ENCODE measurements around the gene MRPL49.
"Not testable (repeated sequence)": the region's sequence is repeated elsewhere in the genome, so short reads cannot be mapped to it uniquely, and the experiment has no call there.

MRPL49 gene

GRCh38 chr11:65134952-65135632 is 13.0 kb downstream of the MRPL49 start:
- peak; percentile 93 for DNase-seq

GRCh38 chr11:65135633-65136145 is 13.6 kb downstream of the MRPL49 start:
- DNase-seq: no peak

DNA sequence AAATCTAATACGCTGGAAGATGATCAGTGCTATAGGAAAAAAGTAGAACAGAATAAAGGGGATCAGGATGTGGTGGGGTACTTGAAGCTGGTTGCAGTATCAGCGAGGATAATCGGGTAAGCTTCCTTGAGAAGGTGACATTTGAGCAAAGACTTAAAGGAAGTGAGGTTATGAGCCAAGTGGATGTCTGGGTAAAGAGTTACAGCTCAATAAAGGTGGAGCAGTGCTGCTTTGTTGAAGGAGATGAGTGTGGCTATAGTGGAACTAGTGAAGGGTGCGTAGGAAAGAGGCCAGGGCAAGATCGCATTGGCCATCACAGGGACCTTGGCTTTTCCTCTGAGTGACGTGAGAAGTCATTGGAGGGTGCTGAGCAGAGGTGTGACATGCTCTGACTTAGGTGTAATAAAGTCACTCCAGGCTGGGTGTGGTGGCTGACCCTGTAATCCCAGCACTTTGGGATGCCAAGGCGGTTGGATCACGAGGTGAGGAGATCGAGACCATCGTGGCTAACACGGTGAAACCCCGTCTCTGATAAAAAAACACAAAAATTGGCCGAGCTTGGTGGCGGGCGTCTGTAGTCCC is 14.5 kb downstream of the MRPL49 start:
- no peak for DNase-seq

DNA sequence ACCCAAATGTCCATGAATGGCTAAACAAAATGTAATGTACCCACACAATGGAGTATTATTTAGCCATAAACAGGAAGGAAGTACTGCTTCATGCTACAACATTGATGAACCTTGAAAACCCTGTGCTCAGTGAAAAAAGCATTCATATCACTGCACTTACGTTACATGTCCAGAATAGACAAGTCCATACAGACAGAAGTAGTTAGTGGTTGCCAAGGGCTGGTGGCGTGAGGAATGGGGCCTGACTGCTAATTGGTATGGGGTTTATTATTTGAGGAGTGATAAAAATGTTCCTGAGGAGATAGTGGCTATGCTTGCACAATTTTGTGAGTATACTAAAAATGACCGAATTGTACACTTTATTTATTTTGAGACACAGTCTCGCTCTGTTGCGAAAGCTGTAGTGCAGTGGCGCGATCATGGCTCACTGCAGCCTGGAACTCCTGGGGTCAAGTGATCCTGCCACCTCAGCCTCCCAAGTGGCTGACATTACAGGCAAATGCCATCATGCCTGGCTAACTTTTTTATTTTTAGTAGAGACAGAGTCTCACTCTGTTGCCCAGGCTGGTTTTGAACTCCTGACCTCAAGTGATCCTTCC is 19.9 kb downstream of the MRPL49 start:
- no peak for DNase-seq

DNA sequence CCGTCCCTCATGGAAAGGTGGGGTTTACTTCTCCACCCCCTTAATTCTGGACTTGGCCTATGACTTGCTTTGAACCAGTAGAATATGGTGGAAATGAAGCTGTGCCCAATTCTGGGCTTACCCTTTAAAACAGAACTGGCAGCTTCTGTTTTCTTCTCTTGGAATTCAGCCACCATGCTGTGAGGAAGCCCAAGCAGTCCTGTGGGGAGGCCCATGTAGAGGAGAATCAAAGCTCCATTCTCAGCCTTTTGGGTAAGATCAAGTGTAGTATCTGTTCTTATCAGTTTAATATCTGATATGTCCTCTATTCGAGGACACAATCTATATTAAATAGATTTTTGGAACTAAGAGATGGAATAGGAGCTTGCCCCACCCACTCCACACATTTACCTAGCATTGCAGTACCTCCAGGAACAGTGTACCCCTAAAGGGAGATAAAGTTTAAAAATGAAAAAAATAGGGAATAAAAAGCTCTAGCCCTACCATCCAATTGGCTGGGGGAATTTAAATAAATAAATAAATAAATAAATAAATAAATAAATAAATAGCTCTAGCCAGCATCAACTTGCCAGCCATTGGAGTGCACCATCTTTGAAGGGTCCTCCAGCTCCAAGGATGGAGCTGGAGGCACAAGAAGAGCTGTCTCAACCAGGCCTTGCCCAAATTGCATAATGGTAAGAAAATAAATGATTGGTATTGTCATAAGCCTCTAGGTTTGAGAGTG is 25.4 kb downstream of the MRPL49 start:
- DNase-seq: no peak

GRCh38 chr11:65148657-65149056 is 26.5 kb downstream of the MRPL49 start:
- peak; percentile 20 for DNase-seq

DNA sequence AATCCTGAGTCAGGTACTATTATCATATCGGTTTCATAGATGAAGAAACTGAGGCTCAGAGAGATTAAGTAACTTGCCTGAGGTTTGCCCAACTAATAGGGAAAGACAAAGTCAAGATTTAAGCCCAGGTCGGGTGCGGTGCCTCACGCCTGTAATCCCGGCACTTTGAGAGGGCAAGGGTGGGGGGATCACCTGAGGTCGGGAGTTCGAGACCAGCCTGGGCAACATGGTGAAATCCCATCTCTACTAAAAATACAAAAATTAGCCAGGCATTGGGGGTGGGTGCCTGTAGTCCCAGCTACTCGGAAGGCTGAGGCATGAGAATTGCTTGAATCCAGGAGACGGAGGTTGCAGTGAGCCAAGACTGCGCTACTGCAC is 28.0 kb downstream of the MRPL49 start:
- DNase-seq: not testable (repeated sequence)

GRCh38 chr11:65150509-65151299 is 28.6 kb downstream of the MRPL49 start:
- DNase-seq: peak; percentile 70

DNA sequence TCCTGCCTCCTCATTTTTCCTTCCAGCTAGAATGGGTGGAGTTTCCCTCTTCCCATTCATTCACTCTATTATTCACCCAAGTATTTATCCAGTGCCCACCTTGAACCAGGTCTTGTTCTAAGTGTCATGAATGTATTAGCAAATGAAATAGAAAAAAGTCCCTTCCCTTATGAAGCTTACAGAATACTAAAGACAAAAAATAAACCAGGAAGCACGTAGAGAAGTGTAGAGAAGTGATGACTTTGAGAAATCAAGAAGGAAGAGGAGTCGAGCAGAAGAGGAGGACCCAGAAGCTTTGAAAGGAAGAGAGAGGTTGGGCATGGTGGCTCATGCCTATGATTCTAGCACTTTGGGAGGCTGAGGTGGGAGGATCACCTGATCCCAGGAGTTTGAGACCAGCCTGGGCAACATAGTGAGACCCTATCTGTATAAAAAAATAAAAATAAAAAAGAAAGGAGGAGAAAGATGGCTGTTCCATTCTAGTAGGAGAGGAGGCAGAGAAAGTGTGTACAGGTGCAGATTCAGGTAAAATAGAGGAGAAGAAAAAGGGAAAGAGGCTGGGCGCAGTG is 29.3 kb downstream of the MRPL49 start:
- DNase-seq: no peak

- DNase-seq: no peak
These were observed 30.0 kb downstream of the MRPL49 start for GRCh38 chr11:65152122-65152521.

DNA sequence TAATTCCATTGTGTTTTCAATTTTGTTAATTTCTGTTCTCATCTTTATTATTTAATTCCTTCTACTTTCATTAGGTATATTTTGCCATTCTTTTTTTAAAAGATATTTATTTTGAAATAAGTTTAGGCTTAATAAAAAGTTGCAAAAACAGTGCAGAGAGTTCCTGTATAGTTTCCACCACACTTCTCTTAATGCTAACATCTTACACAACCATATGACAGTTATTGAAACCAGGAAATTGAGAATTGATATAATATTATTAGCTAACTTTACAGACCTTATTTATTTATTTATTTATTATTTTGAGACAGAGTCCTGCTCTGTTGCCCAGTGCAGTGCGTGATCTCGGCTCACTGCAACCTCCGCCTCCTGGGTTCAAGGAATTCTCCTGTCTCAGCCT is 34.1 kb downstream of the MRPL49 start:
- DNase-seq: no peak

DNA sequence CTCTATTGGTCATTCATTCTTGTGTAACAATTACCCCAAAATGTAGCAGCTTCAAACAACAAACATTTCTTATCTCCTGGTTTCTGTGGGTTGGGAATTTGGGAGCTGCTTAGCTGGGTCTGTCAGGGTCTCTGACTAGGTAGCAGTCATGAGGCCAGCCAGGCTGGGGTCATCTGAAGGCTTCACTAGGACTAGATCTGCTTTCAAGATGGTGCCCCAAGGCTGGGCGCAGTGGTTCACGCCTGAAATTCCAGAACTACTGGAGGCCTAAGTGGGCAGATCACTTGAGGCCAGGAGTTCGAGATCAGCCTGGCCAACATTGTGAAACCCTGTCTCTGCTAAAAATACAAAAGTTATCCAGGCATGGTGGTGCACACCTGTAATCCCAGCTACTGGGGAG is 34.8 kb downstream of the MRPL49 start:
- DNase-seq: no peak

DNA sequence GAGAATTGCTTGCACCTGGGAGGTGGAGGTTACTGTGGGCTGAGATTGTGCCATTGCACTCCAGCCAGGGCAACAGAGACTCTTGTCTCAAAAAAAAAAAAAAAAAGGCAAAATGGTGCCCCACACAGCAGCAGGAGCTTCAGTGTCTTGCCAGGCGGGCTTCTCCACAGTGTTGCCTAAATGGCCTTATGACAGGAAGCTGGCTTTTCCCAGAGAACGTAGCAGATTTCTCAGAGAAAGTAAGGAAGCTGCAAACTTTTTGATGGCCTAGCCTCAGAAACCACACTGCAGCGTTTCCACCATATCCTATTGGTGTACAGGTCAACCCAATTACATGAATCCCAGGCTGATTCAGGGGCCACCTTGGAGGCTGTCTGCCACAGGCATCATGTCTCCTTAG is 35.2 kb downstream of the MRPL49 start:
- DNase-seq: no peak

DNA sequence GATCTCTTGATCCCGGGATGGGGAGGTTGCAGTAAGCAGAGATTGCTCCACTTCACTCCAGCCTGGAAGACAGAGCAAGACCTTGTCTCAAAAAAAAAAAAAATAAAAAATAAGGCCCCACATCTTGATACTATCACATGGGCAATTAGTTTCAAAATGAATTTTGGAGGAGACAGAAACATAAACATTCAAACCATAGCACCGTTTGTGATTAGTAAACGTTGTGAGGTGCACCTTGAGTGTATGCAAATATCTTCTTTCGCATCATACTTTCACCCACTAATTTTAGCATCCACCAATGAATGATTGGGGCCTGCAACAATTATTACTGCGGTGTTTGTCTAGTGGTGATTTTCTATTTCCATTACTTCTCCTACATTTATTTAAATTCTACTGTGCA is 36.9 kb downstream of the MRPL49 start:
- no peak for DNase-seq

GRCh38 chr11:65160643-65161042 is 38.5 kb downstream of the MRPL49 start:
- no peak for DNase-seq

GRCh38 chr11:65163684-65164083 is 41.6 kb downstream of the MRPL49 start:
- DNase-seq: no peak

GRCh38 chr11:65165410-65166317 is 43.5 kb downstream of the MRPL49 start:
- no peak for DNase-seq

GRCh38 chr11:65166893-65167292 is 44.8 kb downstream of the MRPL49 start:
- no peak for DNase-seq

- DNase-seq: no peak
These were observed 45.5 kb downstream of the MRPL49 start for GRCh38 chr11:65167656-65168055.

- no peak for DNase-seq
These were observed 47.1 kb downstream of the MRPL49 start for GRCh38 chr11:65169164-65169641.

- DNase-seq: no peak
These were observed 48.0 kb downstream of the MRPL49 start, which contains the start of gene SPDYC for GRCh38 chr11:65170058-65170534. SPDYC (plus strand) TSS chr11:65170233; CDS start chr11:65171358, 1,125 bp downstream.

Data from NCI-H2171 (cell line).